HG03139 (cell line): ENCODE measurements around the gene ANOS1.

Source experiments
- ATAC-seq: cut with Tn5 transposase; IDR thresholded peaks from one replicate; pipeline ENCODE4 v1.9.1; 2021; ENCODE audit not compliant: unreplicated experiment

Gene ANOS1

GRCh38 chrX:8717354-8717753, 14.6 kb downstream of the ANOS1 start:
- ATAC-seq, result no peak

- ATAC-seq, result no peak
Measured at GRCh38 chrX:8714164-8714563, 17.8 kb downstream of the ANOS1 start.

- no peak for ATAC-seq
Measured at GRCh38 chrX:8711401-8711800, 20.5 kb downstream of the ANOS1 start.

GRCh38 chrX:8704184-8704583, 27.8 kb downstream of the ANOS1 start:
- no peak for ATAC-seq

GRCh38 chrX:8692871-8693270, 39.1 kb downstream of the ANOS1 start:
- no peak for ATAC-seq

- ATAC-seq, result no peak
Measured at GRCh38 chrX:8689473-8689872, 42.5 kb downstream of the ANOS1 start.

GRCh38 chrX:8688776-8689175, 43.2 kb downstream of the ANOS1 start:
- ATAC-seq, result no peak

- ATAC-seq, result no peak
Measured at GRCh38 chrX:8684201-8684965, 47.6 kb downstream of the ANOS1 start.

GRCh38 chrX:8683687-8684086, 48.2 kb downstream of the ANOS1 start:
- no peak for ATAC-seq

GRCh38 chrX:8679550-8679949, 52.4 kb downstream of the ANOS1 start:
- no peak for ATAC-seq

- ATAC-seq, result no peak
Measured at GRCh38 chrX:8675006-8675630, 56.8 kb downstream of the ANOS1 start.

- ATAC-seq, result no peak
Measured at GRCh38 chrX:8673201-8673600, 58.7 kb downstream of the ANOS1 start.

- ATAC-seq, result no peak
Measured at GRCh38 chrX:8672176-8672575, 59.8 kb downstream of the ANOS1 start.

GRCh38 chrX:8668813-8669212, 63.1 kb downstream of the ANOS1 start:
- no peak for ATAC-seq

- no peak for ATAC-seq
Measured at GRCh38 chrX:8663325-8663724, 68.6 kb downstream of the ANOS1 start.

GRCh38 chrX:8657883-8658282, 74.1 kb downstream of the ANOS1 start:
- ATAC-seq, result no peak

- no peak for ATAC-seq
Measured at GRCh38 chrX:8653956-8654355, 78.0 kb downstream of the ANOS1 start.

- ATAC-seq, result no peak
Measured at GRCh38 chrX:8649969-8650368, 82.0 kb downstream of the ANOS1 start.

- no peak for ATAC-seq
Measured at GRCh38 chrX:8647176-8647575, 84.8 kb downstream of the ANOS1 start.

GRCh38 chrX:8639949-8640475, 91.9 kb downstream of the ANOS1 start:
- ATAC-seq, result no peak

GRCh38 chrX:8636497-8636896, 95.4 kb downstream of the ANOS1 start:
- ATAC-seq, result no peak

- no peak for ATAC-seq
Measured at GRCh38 chrX:8635812-8636211, 96.1 kb downstream of the ANOS1 start.
